Calu3 (cell line): ENCODE measurements around the gene TNPO3. TPM values are rescaled to one million over a fixed set of nuclear protein-coding genes. Genes with fewer than 3 reads are reported as not detected.

Experiments
- BruUV-seq: library from RNA; stranded (reverse); fragments of 400-500 nt; replicated peaks from 2 replicates; lab custom pipeline; 2021; lab: Mats Ljungman, UMichigan
- CTCF ChIA-PET: fragments of 300-600 bp; sonication (Branson Sonifier 250); formaldehyde crosslinking; loops from one replicate; lab custom pipeline; 2022; ENCODE audit warnings: antibody characterized with exemption; lab: Charles Lee
- DNase-seq: peaks from one replicate; pipeline ENCODE4 v3.0.0; 2022
- H3K27ac Mint-ChIP-seq: one replicate; pipeline ENCODE4 v1.8.0; 2022; ENCODE audit warnings: mixed read lengths; ENCODE audit not compliant: unreplicated experiment
- H3K27me3 Mint-ChIP-seq: one replicate; pipeline ENCODE4 v1.8.0; 2022; ENCODE audit warnings: mixed read lengths; ENCODE audit not compliant: unreplicated experiment
- H3K36me3 Mint-ChIP-seq: one replicate; pipeline ENCODE4 v1.8.0; 2022; ENCODE audit warnings: mild to moderate bottlenecking, moderate library complexity, mixed read lengths; ENCODE audit not compliant: insufficient read depth, unreplicated experiment
- H3K4me1 Mint-ChIP-seq: one replicate; pipeline ENCODE4 v1.8.0; 2022; ENCODE audit warnings: mild to moderate bottlenecking, low read depth, mixed read lengths; ENCODE audit not compliant: unreplicated experiment
- H3K4me3 Mint-ChIP-seq: one replicate; pipeline ENCODE4 v1.8.0; 2022; ENCODE audit warnings: mild to moderate bottlenecking, low read depth, moderate library complexity, mixed read lengths; ENCODE audit not compliant: unreplicated experiment
- H3K9me3 Mint-ChIP-seq: one replicate; pipeline ENCODE4 v1.8.0; 2022; ENCODE audit warnings: low read depth, mixed read lengths; ENCODE audit not compliant: unreplicated experiment
- intact Hi-C: fragments of 100-400 bp; cut with micrococcal nuclease; formaldehyde crosslinking; loops from one replicate; pipeline ENCODE4 v1.10.0; 2022; ENCODE audit not compliant: unreplicated experiment
- total RNA-seq: library from RNA; stranded (reverse); gene quantifications from 2 replicates; pipeline ENCODE4 v1.2.3, GENCODE V29; 2022
- TF ChIP-seq, protein P1 (sequence below): fragments of 200-600 bp; IDR thresholded peaks from one replicate; pipeline ENCODE4 v1.8.0; 2022; ENCODE audit warnings: antibody characterized with exemption; ENCODE audit not compliant: unreplicated experiment

Gene TNPO3
- total RNA-seq, 1 experiment from 2014 or later: 47.1 TPM

DNA sequence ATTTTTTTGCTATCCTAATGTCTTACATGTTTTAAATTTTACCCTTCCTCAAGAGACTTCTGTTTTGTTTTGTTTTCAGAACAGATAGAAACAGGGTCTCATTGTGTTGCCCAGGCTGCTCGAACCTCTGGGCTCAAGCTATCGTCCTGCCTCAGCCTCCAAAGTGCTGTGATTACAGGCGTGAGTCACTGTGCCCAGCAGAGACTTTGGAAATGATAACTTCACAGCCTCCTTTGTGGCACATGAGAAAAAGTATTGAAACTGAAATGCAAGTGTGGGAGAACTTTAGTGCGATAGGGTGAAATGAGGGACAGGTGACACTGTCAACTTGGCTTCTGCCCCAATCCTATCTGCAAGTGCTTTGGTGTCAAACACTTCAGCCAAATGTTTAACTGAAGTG lies 95.6 kb downstream of the TNPO3 start:
- Mint-ChIP-seq H3K27me3 (no peaks in the 10 kb centered on the region), H3K4me3 (no peak overlapping the region), H3K36me3 (peaks cover 54% of the 10 kb centered on the region), H3K27ac (no peak overlapping the region), H3K4me1 (peaks cover 24% of the 10 kb centered on the region), H3K9me3 (no peaks in the 10 kb centered on the region)
- TF ChIP-seq, protein P1, sequence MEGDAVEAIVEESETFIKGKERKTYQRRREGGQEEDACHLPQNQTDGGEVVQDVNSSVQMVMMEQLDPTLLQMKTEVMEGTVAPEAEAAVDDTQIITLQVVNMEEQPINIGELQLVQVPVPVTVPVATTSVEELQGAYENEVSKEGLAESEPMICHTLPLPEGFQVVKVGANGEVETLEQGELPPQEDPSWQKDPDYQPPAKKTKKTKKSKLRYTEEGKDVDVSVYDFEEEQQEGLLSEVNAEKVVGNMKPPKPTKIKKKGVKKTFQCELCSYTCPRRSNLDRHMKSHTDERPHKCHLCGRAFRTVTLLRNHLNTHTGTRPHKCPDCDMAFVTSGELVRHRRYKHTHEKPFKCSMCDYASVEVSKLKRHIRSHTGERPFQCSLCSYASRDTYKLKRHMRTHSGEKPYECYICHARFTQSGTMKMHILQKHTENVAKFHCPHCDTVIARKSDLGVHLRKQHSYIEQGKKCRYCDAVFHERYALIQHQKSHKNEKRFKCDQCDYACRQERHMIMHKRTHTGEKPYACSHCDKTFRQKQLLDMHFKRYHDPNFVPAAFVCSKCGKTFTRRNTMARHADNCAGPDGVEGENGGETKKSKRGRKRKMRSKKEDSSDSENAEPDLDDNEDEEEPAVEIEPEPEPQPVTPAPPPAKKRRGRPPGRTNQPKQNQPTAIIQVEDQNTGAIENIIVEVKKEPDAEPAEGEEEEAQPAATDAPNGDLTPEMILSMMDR: no peak
- intact Hi-C loops: loop anchor here (5.0 kb wide), 1 partner anchor 57 kb away; no protein-coding TSS in a partner anchor
- CTCF ChIA-PET: no interaction called here
- DNase-seq: no peak
- BruUV-seq: no TSS peak

DNA sequence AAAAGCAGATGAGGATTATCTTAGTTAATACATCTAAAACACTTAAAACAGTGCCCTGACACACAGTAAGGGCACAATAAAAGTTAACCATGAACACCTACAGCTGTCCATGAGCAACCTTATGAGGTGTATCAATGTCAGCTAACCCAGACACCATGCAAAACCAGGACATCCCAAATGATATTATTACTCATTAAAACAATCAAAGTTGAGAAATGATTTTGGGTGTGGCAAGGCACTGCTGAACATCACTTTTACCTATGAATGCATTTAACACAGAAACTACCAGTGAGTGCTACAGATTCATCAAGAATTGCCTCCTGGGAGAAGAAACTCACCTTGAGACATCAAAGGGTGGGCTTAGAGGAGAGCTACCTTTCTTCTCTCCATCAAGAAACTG lies 98.9 kb downstream of the TNPO3 start:
- CTCF ChIA-PET: no interaction called here
- H3K27ac Mint-ChIP-seq: no peak overlapping the region
- no peak for DNase-seq
- no peak overlapping the region for H3K4me3 Mint-ChIP-seq
- H3K36me3 Mint-ChIP-seq: peaks cover 53% of the 10 kb centered on the region
- H3K9me3 Mint-ChIP-seq: no peaks in the 10 kb centered on the region
- TF ChIP-seq, protein P1: no peak
- BruUV-seq: no TSS peak
- intact Hi-C loops: loop anchor here (5.0 kb wide), 1 partner anchor 54 kb away; no protein-coding TSS in a partner anchor
- H3K27me3 Mint-ChIP-seq: no peaks in the 10 kb centered on the region
- peaks cover 11% of the 10 kb centered on the region for H3K4me1 Mint-ChIP-seq

DNA sequence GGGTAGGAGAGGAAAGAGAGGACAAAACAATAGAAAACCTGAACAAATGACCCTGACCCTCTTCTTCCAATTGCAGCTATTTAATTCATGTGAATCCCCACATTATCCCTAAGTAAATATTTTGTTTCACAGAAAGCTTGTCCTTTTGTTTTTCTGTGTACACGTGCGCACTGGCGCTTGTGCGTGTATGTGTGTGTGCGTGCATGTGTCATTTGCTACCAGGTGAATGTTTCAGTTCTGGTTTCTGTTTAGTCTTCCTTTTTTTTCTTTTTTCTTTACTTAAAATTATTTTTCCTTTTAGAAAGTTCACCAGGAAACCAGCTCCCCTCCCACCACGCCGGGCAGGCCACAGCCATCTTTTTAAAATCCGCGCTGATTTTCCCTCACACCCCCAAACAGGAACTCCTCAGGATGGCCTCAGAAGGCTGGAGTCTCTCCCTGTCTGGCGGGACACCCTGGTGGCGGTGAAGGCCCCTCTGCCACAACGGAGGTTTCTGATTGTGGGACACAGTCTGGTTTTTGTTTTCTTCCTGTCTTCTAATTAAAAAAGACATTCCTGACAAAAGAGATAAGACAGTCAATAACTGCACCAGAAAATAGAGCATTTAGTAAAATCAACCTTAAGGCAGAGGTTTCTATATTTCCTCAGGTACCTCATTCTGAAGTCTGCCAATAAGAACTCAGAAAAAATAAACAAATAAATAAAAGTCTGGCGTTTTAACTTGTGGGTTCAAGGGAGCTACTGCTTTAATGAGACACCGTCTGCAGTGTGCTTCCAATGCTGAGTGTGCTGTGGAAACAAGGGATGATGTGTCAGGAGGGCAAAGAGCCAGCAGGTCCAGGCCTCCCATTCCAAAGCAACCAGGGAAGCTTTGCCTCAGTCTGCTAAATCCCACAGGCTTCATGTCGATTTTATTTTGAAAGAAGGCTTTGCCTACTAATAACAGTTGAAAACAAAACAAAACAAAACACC lies 99.8 kb downstream of the TNPO3 start:
- no peaks in the 10 kb centered on the region for H3K9me3 Mint-ChIP-seq

DNA sequence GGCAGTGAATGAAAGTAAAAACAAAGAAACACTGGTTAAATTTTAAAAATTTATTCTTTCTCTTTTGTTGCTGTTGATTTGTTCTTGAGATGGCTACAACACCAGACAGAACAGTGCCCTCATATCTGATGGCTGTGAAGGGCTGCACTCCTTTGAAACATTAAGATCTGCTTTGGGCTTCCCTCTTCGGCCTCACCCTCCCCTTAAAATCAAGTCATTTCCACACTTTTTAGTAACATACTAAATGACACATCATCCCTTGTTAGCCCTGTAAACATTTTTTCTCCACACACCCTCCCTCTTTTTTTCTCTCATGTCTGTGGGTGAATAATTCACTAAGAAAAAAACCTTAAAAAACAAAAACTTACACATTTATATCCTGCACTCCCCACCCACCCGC lies 100.8 kb downstream of the TNPO3 start:
- H3K27ac Mint-ChIP-seq: no peak overlapping the region
- TF ChIP-seq, protein P1: no peak
- H3K27me3 Mint-ChIP-seq: no peaks in the 10 kb centered on the region
- intact Hi-C loops: no loop called here
- H3K36me3 Mint-ChIP-seq: peaks cover 52% of the 10 kb centered on the region
- H3K9me3 Mint-ChIP-seq: no peaks in the 10 kb centered on the region
- CTCF ChIA-PET: no interaction called here
- H3K4me3 Mint-ChIP-seq: no peak overlapping the region
- peaks cover 11% of the 10 kb centered on the region for H3K4me1 Mint-ChIP-seq
- BruUV-seq: no TSS peak
- DNase-seq: no peak

More for the DNA sequence above, 99.8 kb downstream of the TNPO3 start:
- CTCF ChIA-PET: no interaction called here
- TF ChIP-seq, protein P1: no peak
- intact Hi-C loops: loop anchor here (5.0 kb wide), 1 partner anchor 53 kb away; no protein-coding TSS in a partner anchor
- DNase-seq: no peak
- H3K4me3 Mint-ChIP-seq: no peak overlapping the region
- BruUV-seq: TSS peak; percentile 59
- no peaks in the 10 kb centered on the region for H3K27me3 Mint-ChIP-seq
- peaks cover 53% of the 10 kb centered on the region for H3K36me3 Mint-ChIP-seq
- peaks cover 11% of the 10 kb centered on the region for H3K4me1 Mint-ChIP-seq
- H3K27ac Mint-ChIP-seq: no peak overlapping the region
